H1 (cell line): ENCODE data around the gene SRXN1. TPM values are rescaled to one million over a fixed set of nuclear protein-coding genes. Genes with fewer than 3 reads are reported as not detected.
A peak's percentile ranks its signal among the peaks of the same experiment; 100 is the strongest.

Experiments used
- CTCF ChIA-PET: fragments of 300-600 bp; sonication (Branson Sonifier 250); formaldehyde crosslinking; loops from one replicate; lab custom pipeline; 2021; ENCODE audit not compliant: partially characterized antibody; lab: Charles Lee
- POLR2A ChIA-PET: fragments of 300-600 bp; sonication (Branson Sonifier 250); formaldehyde crosslinking; loops from one replicate; lab custom pipeline; 2021; ENCODE audit warnings: inconsistent platforms; ENCODE audit not compliant: partially characterized antibody; lab: Charles Lee
- DNase-seq, 2 experiments: peaks; one replicate each; pipeline versions ENCODE4 v3.0.0 to v3.0.0-alpha.2; 2010 to 2022; ENCODE audit warnings: low spot score in 2 of 2, low read depth in 1 of 2, mixed read lengths in 1 of 2
- FAIRE-seq: peaks from 2 replicates; lab custom pipeline; 2011; peaks lifted over from hg19 to GRCh38; lab: Jason Lieb, UNC
- H2AFZ ChIP-seq: 2 replicates; pipeline ENCODE4 v1.8.1; 2012; ENCODE audit warnings: low read length, inconsistent platforms
- H2AK5ac ChIP-seq: 2 replicates; pipeline ENCODE4 v1.6.1; 2013; ENCODE audit warnings: low read depth, low read length
- H2BK120ac ChIP-seq: replicated peaks from 2 replicates; pipeline ENCODE3; 2013; ENCODE audit warnings: low read depth, low read length, inconsistent platforms
- H2BK12ac ChIP-seq: 2 replicates; pipeline ENCODE4 v1.6.1; 2013; ENCODE audit warnings: low read depth, low read length
- H2BK15ac ChIP-seq: 2 replicates; pipeline ENCODE4 v1.6.1; 2013; ENCODE audit warnings: low read length
- H2BK20ac ChIP-seq: 2 replicates; pipeline ENCODE4 v1.6.1; 2013; ENCODE audit warnings: low read length
- H2BK5ac ChIP-seq: 2 replicates; pipeline ENCODE4 v1.6.1; 2013; ENCODE audit warnings: low read depth, low read length
- H3K14ac ChIP-seq: 2 replicates; pipeline ENCODE4 v1.6.1; 2013; ENCODE audit warnings: inconsistent platforms; ENCODE audit not compliant: insufficient read length
- H3K18ac ChIP-seq: 2 replicates; pipeline ENCODE4 v1.6.1; 2013; ENCODE audit warnings: low read length; ENCODE audit errors: extremely low read depth
- H3K23ac ChIP-seq: 2 replicates; pipeline ENCODE4 v1.6.1; 2013; ENCODE audit warnings: inconsistent platforms; ENCODE audit not compliant: insufficient read length
- H3K23me2 ChIP-seq: 2 replicates; pipeline ENCODE4 v1.6.1; 2013; ENCODE audit warnings: low read depth, low read length
- H3K27ac ChIP-seq: 2 replicates; pipeline ENCODE4 v1.6.1; 2011; ENCODE audit warnings: low read depth, low read length, inconsistent platforms
- H3K27me3 ChIP-seq, 4 experiments: replicated peaks in 1 of 4; 1 replicate in 1 of 4; 2 replicates in 3 of 4; pipeline versions ENCODE4 v1.6.1 to v1.8.1; 2011 to 2013; ENCODE audit warnings: low read length in 3 of 4, mild to moderate bottlenecking in 3 of 4, inconsistent platforms in 2 of 4, mixed read lengths in 2 of 4, moderate library complexity in 1 of 4; ENCODE audit not compliant: control insufficient read depth in 3 of 4, insufficient read depth in 3 of 4; ENCODE audit errors: extremely low read depth in 1 of 4
- H3K36me3 ChIP-seq, 4 experiments: 2 replicates each; pipeline versions ENCODE4 v1.6.1 to v1.8.1; 2011 to 2013; ENCODE audit warnings: mild to moderate bottlenecking in 4 of 4, low read length in 3 of 4, moderate library complexity in 2 of 4, control low read depth in 1 of 4, inconsistent platforms in 1 of 4; ENCODE audit not compliant: insufficient read depth in 4 of 4, control insufficient read depth in 2 of 4
- H3K4ac ChIP-seq: replicated peaks from 2 replicates; pipeline ENCODE3; 2013; ENCODE audit warnings: low read length, low read depth, mixed read lengths, inconsistent platforms; ENCODE audit not compliant: insufficient read length
- H3K4me1 ChIP-seq, 4 experiments: replicated peaks in 1 of 4; 1 replicate in 1 of 4; 2 replicates in 3 of 4; pipeline versions ENCODE4 v1.6.1 to v1.8.1; 2011 to 2013; ENCODE audit warnings: low read length in 3 of 4, inconsistent platforms in 2 of 4, mixed read lengths in 1 of 4; ENCODE audit not compliant: insufficient read depth in 4 of 4, control insufficient read depth in 3 of 4
- H3K4me2 ChIP-seq, 2 experiments: 2 replicates each; pipeline versions ENCODE4 v1.6.1 to v1.8.1; 2011 to 2013; ENCODE audit warnings: low read depth in 2 of 2, low read length in 2 of 2, control low read depth in 1 of 2, inconsistent platforms in 1 of 2, mild to moderate bottlenecking in 1 of 2; ENCODE audit not compliant: insufficient read depth in 1 of 2
- H3K4me3 ChIP-seq, 4 experiments: fragments of 200-600, 300-600 bp in 1 of 4; sonication (generic), shearing (Covaris generic), sonication (Bioruptor Twin) in 1 of 4; 2 replicates each; pipeline versions ENCODE4 v1.5.1 to v1.8.1; 2011 to 2016; ENCODE audit warnings: low read length in 4 of 4, low read depth in 3 of 4, control low read depth in 2 of 4, inconsistent platforms in 2 of 4, mild to moderate bottlenecking in 2 of 4, mixed read lengths in 1 of 4, moderate library complexity in 1 of 4; ENCODE audit not compliant: insufficient read depth in 2 of 4; ENCODE audit errors: extremely low read depth in 1 of 4
- H3K56ac ChIP-seq: replicated peaks from 2 replicates; pipeline ENCODE3; 2013; ENCODE audit warnings: low read depth, mild to moderate bottlenecking, mixed read lengths, low read length, inconsistent platforms; ENCODE audit not compliant: insufficient read length
- H3K79me1 ChIP-seq: 2 replicates; pipeline ENCODE4 v1.6.1; 2013; ENCODE audit warnings: low read depth, low read length, control low read depth
- H3K79me2 ChIP-seq, 2 experiments: 2 replicates each; pipeline versions ENCODE4 v1.6.1 to v1.8.1; 2012 to 2013; ENCODE audit warnings: low read length in 2 of 2, mild to moderate bottlenecking in 2 of 2, inconsistent platforms in 1 of 2; ENCODE audit not compliant: insufficient read depth in 2 of 2, control insufficient read depth in 1 of 2
- H3K9ac ChIP-seq, 4 experiments: replicated peaks in 1 of 4; 1 replicate in 1 of 4; 2 replicates in 3 of 4; pipeline versions ENCODE4 v1.6.1 to v1.8.1; 2011 to 2013; ENCODE audit warnings: low read depth in 3 of 4, low read length in 3 of 4, control low read depth in 2 of 4, mild to moderate bottlenecking in 2 of 4, moderate library complexity in 2 of 4, inconsistent platforms in 1 of 4; ENCODE audit errors: extremely low read depth in 1 of 4
- H3K9me3 ChIP-seq, 2 experiments: 2 replicates each; pipeline versions ENCODE4 v1.6.1 to v1.8.1; 2012 to 2013; ENCODE audit warnings: mild to moderate bottlenecking in 2 of 2, moderate library complexity in 2 of 2, control low read depth in 1 of 2, inconsistent platforms in 1 of 2, low read depth in 1 of 2, low read length in 1 of 2, mixed read lengths in 1 of 2; ENCODE audit not compliant: insufficient read depth in 2 of 2
- H4K20me1 ChIP-seq, 2 experiments: replicated peaks in 1 of 2; 2 replicates each; pipeline versions ENCODE3 to v1.8.1; 2011 to 2013; ENCODE audit warnings: inconsistent platforms in 2 of 2, low read length in 2 of 2, mild to moderate bottlenecking in 1 of 2; ENCODE audit not compliant: insufficient read depth in 2 of 2, control insufficient read depth in 1 of 2
- H4K5ac ChIP-seq: 2 replicates; pipeline ENCODE4 v1.6.1; 2013; ENCODE audit warnings: low read length, low read depth, mixed read lengths, inconsistent platforms; ENCODE audit not compliant: insufficient read length
- H4K8ac ChIP-seq: 2 replicates; pipeline ENCODE4 v1.8.0; 2013; ENCODE audit warnings: mild to moderate bottlenecking, moderate library complexity, low read length, inconsistent platforms; ENCODE audit not compliant: insufficient read depth; ENCODE audit errors: extremely low read depth
- H4K91ac ChIP-seq: replicated peaks from 2 replicates; pipeline ENCODE3; 2013; ENCODE audit warnings: low read length, mixed read lengths, inconsistent platforms; ENCODE audit not compliant: insufficient read length
- ASH2L ChIP-seq: fragments of 200-600, 300-600 bp; sonication (generic); IDR thresholded peaks from one replicate; pipeline ENCODE4 v1.7.1; 2017; ENCODE audit warnings: low read length
- BACH1 ChIP-seq: IDR thresholded peaks from 2 replicates; pipeline ENCODE4 v1.6.1; 2012; ENCODE audit warnings: low read length, improper control_type of control experiment
- CBX8 ChIP-seq: fragments of 300-800, 300-1000 bp; sonication (generic); IDR thresholded peaks from 2 replicates; pipeline ENCODE4 v1.7.1; 2016; ENCODE audit warnings: low read depth, low read length, borderline replicate concordance
- GTF2F1 ChIP-seq: IDR thresholded peaks from 2 replicates; pipeline ENCODE4 v1.6.1; 2012; ENCODE audit warnings: low read depth, low read length, improper control_type of control experiment, borderline replicate concordance
- HDAC6 ChIP-seq: IDR thresholded peaks from one replicate; pipeline ENCODE4 v1.7.1; 2012; ENCODE audit warnings: low read depth, mild to moderate bottlenecking, inconsistent platforms, low read length, moderate library complexity
- RBBP5 ChIP-seq: IDR thresholded peaks from 2 replicates; pipeline ENCODE4 v1.7.1; 2012; ENCODE audit warnings: low read depth, mild to moderate bottlenecking, inconsistent platforms, low read length, moderate library complexity, borderline replicate concordance
- RNF2 ChIP-seq: fragments of 200-900, 300-1000 bp; sonication (generic); IDR thresholded peaks from 2 replicates; pipeline ENCODE4 v1.7.1; 2016; ENCODE audit warnings: borderline replicate concordance, low read depth, mild to moderate bottlenecking, antibody characterized with exemption, low read length; ENCODE audit not compliant: poor library complexity, severe bottlenecking; ENCODE audit errors: missing control alignments
- SUZ12 ChIP-seq: fragments of 200-600 bp; sonication (generic); IDR thresholded peaks from 2 replicates; pipeline ENCODE4 v1.6.1; 2012; ENCODE audit warnings: mild to moderate bottlenecking, inconsistent platforms, low read length, moderate library complexity, mixed read lengths
- TAF7 ChIP-seq: optimal IDR thresholded peaks from 2 replicates; pipeline ENCODE3; 2011; ENCODE audit warnings: low read depth, mild to moderate bottlenecking, inconsistent platforms, low read length, moderate library complexity, borderline replicate concordance
- WGBS, 2 experiments: shearing (Covaris generic) in 1 of 2; methylation state at CpG; one replicate each; pipeline versions ENCODE4 v1.1.6 to v1.1.7; 2013 to 2015; ENCODE audit warnings: low lambda C conversion rate in 2 of 2, mixed read lengths in 2 of 2, inconsistent platforms in 1 of 2, low coverage in 1 of 2, missing lambda C conversion rate in 1 of 2; ENCODE audit not compliant: insufficient replicate concordance in 2 of 2, insufficient coverage in 1 of 2, insufficient read length in 1 of 2; ENCODE audit errors: extremely low coverage in 1 of 2, missing lambda C conversion rate in 1 of 2; 5-methylcytosine and 5-hydroxymethylcytosine counted together
- polyA plus RNA-seq, 7 experiments: library from polyadenylated mRNA; depleted of rRNA in 3 of 7; stranded (reverse) in 5 of 7; unstranded in 2 of 7; fragments of >200 nt in 5 of 7; fragments of 200-250 nt in 2 of 7; gene quantifications; 1 replicate in 5 of 7; 2 replicates in 1 of 7; 4 replicates in 1 of 7; pipeline versions ENCODE4 v1.2.1 to v1.2.3, GENCODE V29; 2011 to 2013; ENCODE audit warnings: missing spikeins in 2 of 7, mixed read lengths in 2 of 7
- total RNA-seq: library from RNA; stranded (reverse); fragmentation: NEBNext Ultra II Directional; extraction: Animal tissue kit (Norgen Biotek cat#: 25700); gene quantifications from 2 replicates; pipeline ENCODE4 v1.2.1, GENCODE V29; 2021
- TF ChIP-seq, protein P1 (sequence below): IDR thresholded peaks from 2 replicates; pipeline ENCODE4 v1.6.1; 2012; ENCODE audit warnings: inconsistent platforms

Gene SRXN1
- total and polyA plus RNA-seq, 2 of the 8 experiments (the other 6 are each of a cell fraction or from before 2014, with no cell fraction given), result 12.2 to 15.8 TPM

- no peak for FAIRE-seq
- Histone ChIP-seq H3K79me2 (no peaks in the 10 kb centered on the region), H2AK5ac (no peak within 1 kb of the TSS), H3K18ac (peak within 1 kb of the TSS; percentile 48; the same call in 1 of the 2 replicates), H3K27me3 (peaks cover 3 to 38% (median 32%) of the 10 kb centered on the region in 4 experiments), H4K5ac (no peak within 1 kb of the TSS), H3K23me2 (peaks cover 13% of the 10 kb centered on the region; the same call in 1 of the 2 replicates), H4K8ac (peak within 1 kb of the TSS; percentile 90), H2BK12ac (peak within 1 kb of the TSS; percentile 33; the same call in 1 of the 2 replicates), H3K79me1 (no peaks in the 10 kb centered on the region), H2AFZ (peak within 1 kb of the TSS; percentile 67), H2BK120ac (no peak within 1 kb of the TSS), H3K9ac (peak within 1 kb of the TSS in 2 of 4 experiments; percentile 17 to 25; a peak in 2 of 7 replicates), H3K23ac (no peak within 1 kb of the TSS), H3K36me3 (no peaks in the 10 kb centered on the region), H3K27ac (no peak within 1 kb of the TSS), H3K4me1 (peaks cover 0 to 13% (median 7%) of the 10 kb centered on the region in 4 experiments; a peak in 5 of 7 replicates), H3K14ac (no peak within 1 kb of the TSS), H2BK15ac (no peak within 1 kb of the TSS), H2BK20ac (0 out of 2 replicates have a peak within 1 kb of the TSS, but pooled peaks have one; percentile 10), H2BK5ac (peak within 1 kb of the TSS; percentile 56; the same call in 1 of the 2 replicates), H3K56ac (no peak within 1 kb of the TSS), H4K91ac (no peak within 1 kb of the TSS), H3K4me2 (peak within 1 kb of the TSS; percentile 96 to 99), H3K9me3 (no peaks in the 10 kb centered on the region), H3K4ac (no peak within 1 kb of the TSS), H3K4me3 (peak within 1 kb of the TSS; percentile 48 to 92 (median 58)), H4K20me1 (no peaks in the 10 kb centered on the region)
- 1% methylated on average over 39 of the region's 69 CpGs; no CpG with 5 or more reads in 1 of the 2 experiments for WGBS, 2 experiments
- POLR2A ChIA-PET, result interaction anchor here (0.7 to 1.6 kb wide), 5 partner anchors 8 to 34 kb away, joined by 3 to 6 read pairs (median 3); no protein-coding TSS in a partner anchor
- DNase-seq, result peak in 1 of 2 experiments; percentile 91
- CTCF ChIA-PET, result interaction anchor here (0.6 to 14.1 kb wide), 9 partner anchors 10 to 64 kb away, joined by 3 to 116 read pairs (median 7); no protein-coding TSS in a partner anchor
- TF ChIP-seq RBBP5, result peak; percentile 44; the same call in 1 of the 2 replicates
- TF ChIP-seq, protein P1, sequence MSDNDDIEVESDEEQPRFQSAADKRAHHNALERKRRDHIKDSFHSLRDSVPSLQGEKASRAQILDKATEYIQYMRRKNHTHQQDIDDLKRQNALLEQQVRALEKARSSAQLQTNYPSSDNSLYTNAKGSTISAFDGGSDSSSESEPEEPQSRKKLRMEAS, result 0 out of 2 replicates have a peak, but pooled peaks have one; percentile 12
- peak; percentile 51 for TF ChIP-seq RNF2
- TF ChIP-seq GTF2F1, result no peak
- TF ChIP-seq BACH1, result peak; percentile 84
- TF ChIP-seq ASH2L, result peak; percentile 77
- TF ChIP-seq HDAC6, result no peak
- TF ChIP-seq TAF7, result peak; percentile 55
- TF ChIP-seq SUZ12, result peak; percentile 15
- no peak for TF ChIP-seq CBX8
Observed at GRCh38 chr20:675453-676314, 22.7 kb upstream of the SRXN1 start, which contains the start of gene SCRT2. Gene SCRT2, minus strand, starts transcription at chr20:675802. Its CDS starts 201 bp downstream, at chr20:675601.
